ENCODE results near the gene NLGN2. TPM values are rescaled to one million over a fixed set of nuclear protein-coding genes. Genes with fewer than 3 reads are reported as not detected.

NLGN2 gene
- total RNA-seq, 1 donor from 2014 or later, result 90.8 TPM

DNA sequence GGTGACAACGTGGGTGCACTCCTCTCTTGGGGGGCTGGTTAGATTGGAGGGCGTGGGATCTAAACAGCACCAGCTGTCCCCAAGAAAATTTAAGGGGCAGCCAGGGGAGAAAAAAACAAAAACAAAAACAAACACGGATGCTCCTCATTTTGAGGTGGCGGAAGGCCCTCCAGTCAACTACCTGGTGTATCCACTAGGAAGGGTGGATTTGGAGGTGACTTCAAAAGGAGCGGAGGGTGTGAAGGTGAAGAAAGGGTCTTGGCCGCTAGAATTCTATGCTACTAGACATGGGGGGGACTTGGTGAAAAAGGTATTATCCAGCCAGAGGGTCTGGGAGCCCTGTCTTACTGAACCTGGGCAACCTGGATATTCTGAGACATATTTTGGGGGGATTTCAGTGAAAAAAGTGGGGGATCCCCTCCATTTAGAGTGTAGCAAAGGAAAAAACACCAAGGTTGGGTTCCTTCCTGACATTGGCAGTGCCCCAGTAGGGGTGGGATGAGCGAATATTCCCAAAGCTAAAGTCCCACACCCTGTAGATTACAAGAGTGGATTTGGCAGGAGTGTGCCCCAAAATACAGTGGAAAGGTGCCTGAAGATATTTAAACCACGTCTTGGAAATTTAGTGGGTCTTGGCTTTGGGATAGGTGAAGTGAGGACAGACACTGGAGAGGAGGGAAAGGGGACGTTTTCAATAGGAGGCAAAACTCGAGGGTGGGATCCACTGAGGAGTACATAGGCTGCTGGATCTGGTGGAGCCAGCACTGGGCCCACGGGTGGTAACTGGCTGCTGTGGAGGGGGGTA lies 31.2 kb downstream of the NLGN2 start:
- Mint-ChIP-seq H3K27me3 (ENCODE audit: unreplicated experiment) (peaks cover 22% of the 10 kb centered on the region), H3K4me3 (ENCODE audit: unreplicated experiment) (peak overlapping the region; percentile 74), H3K27ac (ENCODE audit: unreplicated experiment) (no peak overlapping the region), H3K9me3 (ENCODE audit: unreplicated experiment) (peaks cover 18% of the 10 kb centered on the region), H3K4me1 (ENCODE audit: low read depth, unreplicated experiment) (peaks cover 17% of the 10 kb centered on the region), H3K36me3 (ENCODE audit: unreplicated experiment) (no peaks in the 10 kb centered on the region)
- TF ChIP-seq CTCF (IDR thresholded peaks at IDR 0.05; ENCODE audit: partially characterized antibody, unreplicated experiment), result no peak
- DNase-seq, result no peak

DNA sequence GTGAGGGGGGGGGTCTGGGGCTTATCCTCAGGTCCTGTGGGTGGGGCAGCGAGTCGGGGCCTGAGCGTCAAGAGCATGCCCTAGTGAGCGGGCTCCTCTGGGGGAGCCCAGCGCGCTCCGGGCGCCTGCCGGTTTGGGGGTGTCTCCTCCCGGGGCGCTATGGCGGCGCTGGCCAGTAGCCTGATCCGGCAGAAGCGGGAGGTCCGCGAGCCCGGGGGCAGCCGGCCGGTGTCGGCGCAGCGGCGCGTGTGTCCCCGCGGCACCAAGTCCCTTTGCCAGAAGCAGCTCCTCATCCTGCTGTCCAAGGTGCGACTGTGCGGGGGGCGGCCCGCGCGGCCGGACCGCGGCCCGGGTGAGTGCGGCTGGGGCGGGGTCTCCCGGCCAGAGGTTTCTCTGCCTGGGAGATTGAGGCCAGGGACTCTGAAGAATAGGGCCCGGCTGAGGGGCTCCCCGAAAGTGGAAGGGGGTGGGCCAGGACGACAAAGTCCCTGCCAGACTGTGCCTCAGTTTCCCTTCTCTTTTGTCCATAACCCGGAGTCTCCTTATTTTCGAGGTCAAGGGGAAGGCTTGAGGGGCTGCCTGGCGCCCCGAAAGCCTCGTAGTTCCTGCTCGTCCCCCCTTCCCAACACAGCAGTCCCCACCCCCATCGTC lies 31.9 kb downstream of the NLGN2 start, which contains the start of gene FGF11:
Gene FGF11, plus strand, starts transcription at position 51 of the 651 bp plus-strand sequence. Its CDS starts 109 bp downstream, at position 160.
- DNase-seq, result no peak
- TF ChIP-seq CTCF (IDR thresholded peaks at IDR 0.05; ENCODE audit: partially characterized antibody, unreplicated experiment), result no peak
- peak within 1 kb of the TSS; percentile 73 for H3K27ac Mint-ChIP-seq (ENCODE audit: unreplicated experiment)
- H3K4me3 Mint-ChIP-seq (ENCODE audit: unreplicated experiment), result peak within 1 kb of the TSS; percentile 92
- H3K36me3 Mint-ChIP-seq (ENCODE audit: unreplicated experiment), result no peaks in the 10 kb centered on the region
- peaks cover 24% of the 10 kb centered on the region for H3K27me3 Mint-ChIP-seq (ENCODE audit: unreplicated experiment)
- H3K9me3 Mint-ChIP-seq (ENCODE audit: unreplicated experiment), result peaks cover 18% of the 10 kb centered on the region
- peaks cover 17% of the 10 kb centered on the region for H3K4me1 Mint-ChIP-seq (ENCODE audit: low read depth, unreplicated experiment)

GRCh38 chr17:7440113-7440833 lies 32.6 kb downstream of the NLGN2 start:
- peaks cover 24% of the 10 kb centered on the region for H3K27me3 Mint-ChIP-seq (ENCODE audit: unreplicated experiment)

GRCh38 chr17:7440834-7441195 lies 33.2 kb downstream of the NLGN2 start:
- peaks cover 15% of the 10 kb centered on the region for H3K9me3 Mint-ChIP-seq (ENCODE audit: unreplicated experiment)
- peak overlapping the region; percentile 73 for H3K27ac Mint-ChIP-seq (ENCODE audit: unreplicated experiment)
- peaks cover 28% of the 10 kb centered on the region for H3K27me3 Mint-ChIP-seq (ENCODE audit: unreplicated experiment)
- peak overlapping the region; percentile 92 for H3K4me3 Mint-ChIP-seq (ENCODE audit: unreplicated experiment)
- peak; percentile 56 for DNase-seq
- no peak for TF ChIP-seq CTCF (IDR thresholded peaks at IDR 0.05; ENCODE audit: partially characterized antibody, unreplicated experiment)
- H3K4me1 Mint-ChIP-seq (ENCODE audit: low read depth, unreplicated experiment), result peaks cover 17% of the 10 kb centered on the region
- H3K36me3 Mint-ChIP-seq (ENCODE audit: unreplicated experiment), result no peaks in the 10 kb centered on the region

More at GRCh38 chr17:7440113-7440833, 32.6 kb downstream of the NLGN2 start:
- Mint-ChIP-seq H3K36me3 (ENCODE audit: unreplicated experiment) (no peaks in the 10 kb centered on the region), H3K4me3 (ENCODE audit: unreplicated experiment) (peak overlapping the region; percentile 92), H3K4me1 (ENCODE audit: low read depth, unreplicated experiment) (peaks cover 17% of the 10 kb centered on the region), H3K9me3 (ENCODE audit: unreplicated experiment) (peaks cover 13% of the 10 kb centered on the region), H3K27ac (ENCODE audit: unreplicated experiment) (peak overlapping the region; percentile 73)
- TF ChIP-seq CTCF (IDR thresholded peaks at IDR 0.05; ENCODE audit: partially characterized antibody, unreplicated experiment), result no peak
- peak; percentile 70 for DNase-seq
